Measurements from ENCODE around the gene MCUB. TPM values are rescaled to one million over a fixed set of nuclear protein-coding genes. Genes with fewer than 3 reads are reported as not detected.

The MCUB gene
- total and polyA plus RNA-seq, 4 donors: 1.3 to 4.9 (median 1.9) TPM

- TF ChIP-seq ATF3 (IDR thresholded peaks at IDR 0.05) (no peak), YY1 (IDR thresholded peaks at IDR 0.05) (peak; percentile 11)
- Histone ChIP-seq H3K36me3 (ENCODE audit: control insufficient read depth in 4 of 4, insufficient read depth in 3 of 4, low read depth in 1 of 4, low read length in 3 of 4) (no peaks in the 10 kb centered on the region), H3K27me3 (ENCODE audit: control insufficient read depth in 4 of 4, insufficient read depth in 4 of 4, low read length in 3 of 4) (no peaks in the 10 kb centered on the region), H3K4me1 (ENCODE audit: control insufficient read depth in 4 of 4, insufficient read depth in 4 of 4, low read length in 3 of 4) (peaks cover 5 to 20% (median 14%) of the 10 kb centered on the region in 4 donors), H3K27ac (ENCODE audit: low read depth in 1 of 2, low read length in 2 of 2) (peak overlapping the region; percentile 43 to 62), H3K9me3 (ENCODE audit: control insufficient read depth in 4 of 4, low read length in 3 of 4) (peaks cover 0 to 3% (median 0%) of the 10 kb centered on the region in 4 donors), H3K9ac (ENCODE audit: low read depth in 1 of 2, low read length in 2 of 2) (peak overlapping the region in 1 of 2 donors; percentile 36), H3K4me3 (ENCODE audit: low read depth in 1 of 3, low read length in 3 of 3) (peak overlapping the region; percentile 46 to 76 (median 65))
- WGBS: 2% methylated on average over 29 of the region's 29 CpGs
- no peak for DNase-seq (ENCODE audit: low spot score)
Observed at GRCh38 chr4:109560687-109561461, 828 bp downstream of the MCUB start.

GRCh38 chr4:109562457-109563239 is 2.6 kb downstream of the MCUB start:
- 97% methylated on average over 6 of the region's 6 CpGs for WGBS
- H3K9me3 ChIP-seq (ENCODE audit: control insufficient read depth in 4 of 4, low read length in 3 of 4): peaks cover 0 to under 1% (median 0%) of the 10 kb centered on the region in 4 donors
- H3K27me3 ChIP-seq (ENCODE audit: control insufficient read depth in 4 of 4, insufficient read depth in 4 of 4, low read length in 3 of 4): no peaks in the 10 kb centered on the region
- peaks cover 5 to 20% (median 14%) of the 10 kb centered on the region in 4 donors for H3K4me1 ChIP-seq (ENCODE audit: control insufficient read depth in 4 of 4, insufficient read depth in 4 of 4, low read length in 3 of 4)
- no peak for DNase-seq (ENCODE audit: low spot score)
- no peak for TF ChIP-seq SP1 (IDR thresholded peaks at IDR 0.05)
- no peak for TF ChIP-seq JUND (IDR thresholded peaks at IDR 0.05)
- no peak for TF ChIP-seq ZBTB33 (IDR thresholded peaks at IDR 0.05)
- no peak for TF ChIP-seq NR2F2 (IDR thresholded peaks at IDR 0.05)
- no peak for TF ChIP-seq FOXA2 (IDR thresholded peaks at IDR 0.05)
- no peak for TF ChIP-seq REST (IDR thresholded peaks at IDR 0.05)
- TF ChIP-seq HNF4A (conservative IDR thresholded peaks at IDR 0.05): no peak
- no peak for TF ChIP-seq EGR1 (IDR thresholded peaks at IDR 0.05; ENCODE audit: low read depth in 2 of 2)
- no peak for TF ChIP-seq HNF4G (IDR thresholded peaks at IDR 0.05)
- H3K4me3 ChIP-seq (ENCODE audit: low read depth in 1 of 3, low read length in 3 of 3): no peak overlapping the region
- H3K9ac ChIP-seq (ENCODE audit: low read depth in 1 of 2, low read length in 2 of 2): no peak overlapping the region
- no peaks in the 10 kb centered on the region for H3K36me3 ChIP-seq (ENCODE audit: control insufficient read depth in 4 of 4, insufficient read depth in 3 of 4, low read depth in 1 of 4, low read length in 3 of 4)
- no peak overlapping the region for H3K27ac ChIP-seq (ENCODE audit: low read depth in 1 of 2, low read length in 2 of 2)
